Measurements from ENCODE around the gene PPA2. TPM values are rescaled to one million over a fixed set of nuclear protein-coding genes. Genes with fewer than 3 reads are reported as not detected.
A peak's percentile ranks its signal among the peaks of the same experiment; 100 is the strongest.

The PPA2 gene
- total and polyA plus RNA-seq, 10 of the 15 experiments (the other 5 are each of a cell fraction or from before 2014, with no cell fraction given), result 93.8 to 293 (median 146) TPM

DNA sequence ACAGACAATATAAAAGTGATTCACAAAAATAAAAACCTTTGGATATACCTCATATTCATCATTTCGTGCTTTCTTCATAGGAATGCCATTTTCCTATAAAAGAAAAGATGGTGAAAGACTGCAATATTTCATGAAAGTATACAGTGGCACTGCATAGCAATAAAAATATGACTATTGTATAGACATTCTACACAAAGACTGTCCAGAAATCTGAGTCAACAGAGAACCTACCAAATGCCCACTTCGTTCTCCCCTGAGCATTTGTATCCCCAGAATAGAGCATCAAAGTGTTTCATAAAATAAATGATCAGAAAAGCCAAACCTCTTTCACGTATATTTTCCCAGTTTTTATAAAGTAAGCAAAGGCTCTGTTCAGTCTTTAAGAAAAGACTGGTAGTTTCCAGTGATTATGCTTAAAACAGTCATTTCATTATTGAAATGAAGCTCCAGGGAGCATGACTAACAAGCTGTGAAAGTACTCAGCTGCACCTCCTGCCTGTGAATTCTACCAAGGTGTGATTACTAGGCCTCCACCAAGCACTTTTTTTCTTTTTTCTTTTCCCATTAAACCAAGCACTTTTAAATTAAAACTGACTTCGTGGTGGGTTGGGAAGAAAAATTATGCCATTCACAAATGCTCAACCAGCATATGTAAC lies 20.2 kb downstream of the PPA2 start:
- CTCF ChIA-PET, result interaction anchor here (0.7 to 5.2 kb wide), 10 partner anchors 12 to 523 kb away, joined by 3 to 28 read pairs (median 6); partner anchors contain the start of gene PPA2
- POLR2A ChIA-PET, result interaction anchor here (0.8 to 1.6 kb wide), 4 partner anchors 19 to 393 kb away, joined by 3 to 4 read pairs (median 4); no protein-coding TSS in a partner anchor
- Histone ChIP-seq H3K4me1 (ENCODE audit: control insufficient read depth, insufficient read depth, low read length) (no peaks in the 10 kb centered on the region), H3K27ac (ENCODE audit: control insufficient read depth, insufficient read depth) (no peak overlapping the region; the same call in 1 of the 2 replicates), H3K4me2 (ENCODE audit: control insufficient read depth, insufficient read depth) (no peak overlapping the region), H3K36me3 (ENCODE audit: control insufficient read depth in 2 of 2, insufficient read depth in 2 of 2, low read length in 1 of 2) (peaks cover 0 to 11% of the 10 kb centered on the region in 2 experiments; a peak in 2 of 4 replicates), H3K4me3 (no peak overlapping the region), H3K9me3 (replicated peaks; ENCODE audit: control insufficient read depth, insufficient read depth, low read length) (peaks cover 2% of the 10 kb centered on the region; the same call in 2 of the 3 replicates), H2AFZ (ENCODE audit: control insufficient read depth, low read depth, low read length) (no peak overlapping the region), H3K9ac (ENCODE audit: control insufficient read depth, insufficient read depth, low read length) (no peak overlapping the region), H3K27me3 (replicated peaks in 1 of 2; ENCODE audit: control insufficient read depth in 2 of 2, insufficient read depth in 2 of 2, low read length in 1 of 2) (no peaks in the 10 kb centered on the region), H4K20me1 (ENCODE audit: control insufficient read depth, insufficient read depth) (no peaks in the 10 kb centered on the region), H3K79me2 (ENCODE audit: control insufficient read depth, insufficient read depth, low read length) (no peaks in the 10 kb centered on the region; the same call in none of the 2 replicates)
- DNase-seq (ENCODE audit: low read depth, low spot score), result no peak
- FAIRE-seq, result no peak
- in situ Hi-C loops (cut with MboI) (loop anchor here (25.0 kb wide), 1 partner anchor 1391 kb away; no protein-coding TSS in a partner anchor), intact Hi-C loops (cut with micrococcal nuclease; ENCODE audit: unreplicated experiment) (no loop called here)
- BruUV-seq (replicated peaks), result no TSS peak
- ATAC-seq, result peak; percentile 95
- WGBS (ENCODE audit: insufficient coverage, insufficient replicate concordance, low lambda C conversion rate, missing lambda C conversion rate), result 18% methylated on average over 4 of the region's 4 CpGs
- RAD21 ChIA-PET (ENCODE audit: unreplicated experiment), result interaction anchor here (1.1 to 3.2 kb wide), 6 partner anchors 16 to 291 kb away, joined by 3 to 21 read pairs (median 5); partner anchors contain the start of gene PPA2
- SMC1A ChIA-PET (ENCODE audit: uncharacterized antibody, unreplicated experiment), result interaction anchor here (1.0 to 2.1 kb wide), 14 partner anchors 10 to 586 kb away, joined by 3 to 12 read pairs (median 4); partner anchors contain the start of genes PPA2 and TET2
- no peak for TF ChIP-seq WRNIP1 (IDR thresholded peaks at IDR 0.05; ENCODE audit: borderline replicate concordance, low read depth, low read length)
- no peak for TF ChIP-seq ZSCAN29 (IDR thresholded peaks at IDR 0.05)
- 0 out of 2 replicates have a peak, but pooled peaks have one; percentile 22 for TF ChIP-seq RB1 (IDR thresholded peaks at IDR 0.05; ENCODE audit: borderline replicate concordance)
- TF ChIP-seq PAX5 (IDR thresholded peaks at IDR 0.05; ENCODE audit: borderline replicate concordance, low read depth, low read length), result peak; percentile 93
- no peak for TF ChIP-seq SIX5 (IDR thresholded peaks at IDR 0.05; ENCODE audit: low read depth, low read length, severe bottlenecking)
- TF ChIP-seq, protein P1, sequence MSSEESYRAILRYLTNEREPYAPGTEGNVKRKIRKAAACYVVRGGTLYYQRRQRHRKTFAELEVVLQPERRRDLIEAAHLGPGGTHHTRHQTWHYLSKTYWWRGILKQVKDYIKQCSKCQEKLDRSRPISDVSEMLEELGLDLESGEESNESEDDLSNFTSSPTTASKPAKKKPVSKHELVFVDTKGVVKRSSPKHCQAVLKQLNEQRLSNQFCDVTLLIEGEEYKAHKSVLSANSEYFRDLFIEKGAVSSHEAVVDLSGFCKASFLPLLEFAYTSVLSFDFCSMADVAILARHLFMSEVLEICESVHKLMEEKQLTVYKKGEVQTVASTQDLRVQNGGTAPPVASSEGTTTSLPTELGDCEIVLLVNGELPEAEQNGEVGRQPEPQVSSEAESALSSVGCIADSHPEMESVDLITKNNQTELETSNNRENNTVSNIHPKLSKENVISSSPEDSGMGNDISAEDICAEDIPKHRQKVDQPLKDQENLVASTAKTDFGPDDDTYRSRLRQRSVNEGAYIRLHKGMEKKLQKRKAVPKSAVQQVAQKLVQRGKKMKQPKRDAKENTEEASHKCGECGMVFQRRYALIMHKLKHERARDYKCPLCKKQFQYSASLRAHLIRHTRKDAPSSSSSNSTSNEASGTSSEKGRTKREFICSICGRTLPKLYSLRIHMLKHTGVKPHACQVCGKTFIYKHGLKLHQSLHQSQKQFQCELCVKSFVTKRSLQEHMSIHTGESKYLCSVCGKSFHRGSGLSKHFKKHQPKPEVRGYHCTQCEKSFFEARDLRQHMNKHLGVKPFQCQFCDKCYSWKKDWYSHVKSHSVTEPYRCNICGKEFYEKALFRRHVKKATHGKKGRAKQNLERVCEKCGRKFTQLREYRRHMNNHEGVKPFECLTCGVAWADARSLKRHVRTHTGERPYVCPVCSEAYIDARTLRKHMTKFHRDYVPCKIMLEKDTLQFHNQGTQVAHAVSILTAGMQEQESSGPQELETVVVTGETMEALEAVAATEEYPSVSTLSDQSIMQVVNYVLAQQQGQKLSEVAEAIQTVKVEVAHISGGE (CRISPR knock-in tag; IDR thresholded peaks at IDR 0.05), result no peak
- TF ChIP-seq TCF3 (IDR thresholded peaks at IDR 0.05; ENCODE audit: borderline replicate concordance, insufficient read depth, low read depth, low read length), result no peak
- TF ChIP-seq ATF7 (IDR thresholded peaks at IDR 0.05; ENCODE audit: low read depth), result peak; percentile 52
- no peak for TF ChIP-seq TARDBP (IDR thresholded peaks at IDR 0.05; ENCODE audit: borderline replicate concordance)
- TF ChIP-seq JUNB (IDR thresholded peaks at IDR 0.05), result peak; percentile 81
- peak; percentile 52; the same call in 1 of the 2 replicates for TF ChIP-seq BMI1 (IDR thresholded peaks at IDR 0.05; ENCODE audit: borderline replicate concordance)
- TF ChIP-seq, protein P2, sequence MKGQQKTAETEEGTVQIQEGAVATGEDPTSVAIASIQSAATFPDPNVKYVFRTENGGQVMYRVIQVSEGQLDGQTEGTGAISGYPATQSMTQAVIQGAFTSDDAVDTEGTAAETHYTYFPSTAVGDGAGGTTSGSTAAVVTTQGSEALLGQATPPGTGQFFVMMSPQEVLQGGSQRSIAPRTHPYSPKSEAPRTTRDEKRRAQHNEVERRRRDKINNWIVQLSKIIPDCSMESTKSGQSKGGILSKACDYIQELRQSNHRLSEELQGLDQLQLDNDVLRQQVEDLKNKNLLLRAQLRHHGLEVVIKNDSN (IDR thresholded peaks at IDR 0.05; ENCODE audit: borderline replicate concordance, extremely low read length, insufficient read depth, low read depth, low read length), result no peak
- TF ChIP-seq, protein P3, sequence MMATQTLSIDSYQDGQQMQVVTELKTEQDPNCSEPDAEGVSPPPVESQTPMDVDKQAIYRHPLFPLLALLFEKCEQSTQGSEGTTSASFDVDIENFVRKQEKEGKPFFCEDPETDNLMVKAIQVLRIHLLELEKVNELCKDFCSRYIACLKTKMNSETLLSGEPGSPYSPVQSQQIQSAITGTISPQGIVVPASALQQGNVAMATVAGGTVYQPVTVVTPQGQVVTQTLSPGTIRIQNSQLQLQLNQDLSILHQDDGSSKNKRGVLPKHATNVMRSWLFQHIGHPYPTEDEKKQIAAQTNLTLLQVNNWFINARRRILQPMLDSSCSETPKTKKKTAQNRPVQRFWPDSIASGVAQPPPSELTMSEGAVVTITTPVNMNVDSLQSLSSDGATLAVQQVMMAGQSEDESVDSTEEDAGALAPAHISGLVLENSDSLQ (IDR thresholded peaks at IDR 0.05), result no peak
- TF ChIP-seq MTA3 (IDR thresholded peaks at IDR 0.05; ENCODE audit: borderline replicate concordance, low read length), result no peak
- TF ChIP-seq BCL11A (IDR thresholded peaks at IDR 0.05; ENCODE audit: low read depth, low read length), result peak; percentile 87; the same call in 1 of the 2 replicates
- 0 out of 2 replicates have a peak, but pooled peaks have one; percentile 52 for TF ChIP-seq IRF4 (IDR thresholded peaks at IDR 0.05; ENCODE audit: low read depth, low read length)
- TF ChIP-seq SUPT20H (IDR thresholded peaks at IDR 0.05; ENCODE audit: borderline replicate concordance, control insufficient read depth, low read depth, low read length), result no peak

Measured in GM12878 (cell line).